Natural killer cell (primary cell): ENCODE data around the gene RPL10A. TPM values are rescaled to one million over a fixed set of nuclear protein-coding genes. Genes with fewer than 3 reads are reported as not detected.
A peak's percentile ranks its signal among the peaks of the same experiment; 100 is the strongest.

ENCODE experiments used
- ATAC-seq, 3 donors: fragments of 150-1000 bp in 2 of 3; fragments of 200-7000 bp in 1 of 3; cut with Tn5 transposase; 1 replicate in 1 of 3; 2 replicates in 2 of 3; pipeline ENCODE4 v1.10.0; 2021; ENCODE audit warnings: mild to moderate bottlenecking in 2 of 3, moderate library complexity in 2 of 3
- DNase-seq, 2 donors: peaks; one replicate each; pipeline versions ENCODE4 v3.0.0 to v3.0.0-alpha.2; 2013 to 2021; ENCODE audit warnings: mixed read lengths in 1 of 2
- H3K27ac ChIP-seq: one replicate; pipeline ENCODE4 v1.5.1; 2013; ENCODE audit warnings: mild to moderate bottlenecking, low read length
- H3K27me3 ChIP-seq: one replicate; pipeline ENCODE4 v1.6.1; 2013; ENCODE audit warnings: low read length; ENCODE audit not compliant: control insufficient read depth, insufficient read depth
- H3K36me3 ChIP-seq: one replicate; pipeline ENCODE4 v1.6.1; 2013; ENCODE audit warnings: low read length; ENCODE audit not compliant: control insufficient read depth, insufficient read depth
- H3K4me1 ChIP-seq: one replicate; pipeline ENCODE4 v1.6.1; 2013; ENCODE audit warnings: low read length; ENCODE audit not compliant: control insufficient read depth, insufficient read depth
- H3K4me3 ChIP-seq: one replicate; pipeline ENCODE4 v1.5.1; 2013; ENCODE audit warnings: low read length
- H3K9me3 ChIP-seq: one replicate; pipeline ENCODE4 v1.6.1; 2013; ENCODE audit warnings: low read length; ENCODE audit not compliant: control insufficient read depth, insufficient read depth
- H3K27ac Mint-ChIP-seq, 2 donors: one replicate each; pipeline ENCODE4 v1.8.0; 2022; ENCODE audit warnings: mild to moderate bottlenecking in 2 of 2, mixed read lengths in 2 of 2, moderate library complexity in 1 of 2
- H3K27me3 Mint-ChIP-seq, 2 donors: one replicate each; pipeline ENCODE4 v1.8.0; 2022; ENCODE audit warnings: low read depth in 2 of 2, mixed read lengths in 2 of 2
- H3K36me3 Mint-ChIP-seq: one replicate; pipeline ENCODE4 v1.8.0; 2022; ENCODE audit warnings: mixed read lengths
- H3K4me1 Mint-ChIP-seq, 2 donors: one replicate each; pipeline ENCODE4 v1.8.0; 2022; ENCODE audit warnings: mixed read lengths in 2 of 2
- H3K4me3 Mint-ChIP-seq: one replicate; pipeline ENCODE4 v1.8.0; 2022; ENCODE audit warnings: mild to moderate bottlenecking, moderate library complexity, mixed read lengths
- H3K9me3 Mint-ChIP-seq, 2 donors: one replicate each; pipeline ENCODE4 v1.8.0; 2022; ENCODE audit warnings: mixed read lengths in 2 of 2
- CTCF ChIP-seq: fragments of 200-600 bp; IDR thresholded peaks from one replicate; pipeline ENCODE4 v1.8.0; 2022; ENCODE audit warnings: antibody characterized with exemption
- WGBS: methylation state at CpG from one replicate; pipeline ENCODE4 v1.1.7; 2013; ENCODE audit warnings: missing lambda C conversion rate; ENCODE audit not compliant: insufficient coverage; 5-methylcytosine and 5-hydroxymethylcytosine counted together
- intact Hi-C: fragments of 100-400 bp; cut with micrococcal nuclease; formaldehyde crosslinking; loops from one replicate; pipeline ENCODE4 v1.14.2; 2022
- total RNA-seq, 4 donors: library from RNA; stranded (reverse); fragments of 120-200 nt in 1 of 4; gene quantifications; one replicate each; pipeline versions ENCODE4 v1.2.3 to v1.2.4, GENCODE V29; 2013 to 2022

The RPL10A gene
- total RNA-seq, 3 donors from 2014 or later (not counting 1 experiment from before 2014, with no cell fraction given) = 723 to 943 (median 942) TPM

GRCh38 chr6:35451354-35452182 lies 16.6 kb upstream of the RPL10A start:
- H3K27me3 Mint-ChIP-seq = peaks cover 0 to 2% of the 10 kb centered on the region in 2 donors
- intact Hi-C loops = loop anchor here (1.0 to 5.0 kb wide), 2 partner anchors 17 to 59 kb away; partner anchors contain the start of gene RPL10A
- Histone ChIP-seq H3K4me3 (peak overlapping the region; percentile 67), H3K4me1 (peaks cover 12% of the 10 kb centered on the region), H3K9me3 (no peaks in the 10 kb centered on the region), H3K36me3 (peaks cover 4% of the 10 kb centered on the region), H3K27me3 (no peaks in the 10 kb centered on the region), H3K27ac (peak overlapping the region; percentile 25)
- H3K27ac Mint-ChIP-seq = peak overlapping the region; percentile 35 to 83
- no peaks in the 10 kb centered on the region for H3K36me3 Mint-ChIP-seq
- ATAC-seq (peak in 2 of 3 donors; percentile 9 to 33), DNase-seq (no peak)
- peak overlapping the region; percentile 91 for H3K4me3 Mint-ChIP-seq
- no peak for TF ChIP-seq CTCF
- H3K9me3 Mint-ChIP-seq = no peaks in the 10 kb centered on the region
- 24% methylated on average over 10 of the region's 20 CpGs for whole genome bisulfite sequencing
- H3K4me1 Mint-ChIP-seq = peaks cover 23 to 34% of the 10 kb centered on the region in 2 donors

DNA sequence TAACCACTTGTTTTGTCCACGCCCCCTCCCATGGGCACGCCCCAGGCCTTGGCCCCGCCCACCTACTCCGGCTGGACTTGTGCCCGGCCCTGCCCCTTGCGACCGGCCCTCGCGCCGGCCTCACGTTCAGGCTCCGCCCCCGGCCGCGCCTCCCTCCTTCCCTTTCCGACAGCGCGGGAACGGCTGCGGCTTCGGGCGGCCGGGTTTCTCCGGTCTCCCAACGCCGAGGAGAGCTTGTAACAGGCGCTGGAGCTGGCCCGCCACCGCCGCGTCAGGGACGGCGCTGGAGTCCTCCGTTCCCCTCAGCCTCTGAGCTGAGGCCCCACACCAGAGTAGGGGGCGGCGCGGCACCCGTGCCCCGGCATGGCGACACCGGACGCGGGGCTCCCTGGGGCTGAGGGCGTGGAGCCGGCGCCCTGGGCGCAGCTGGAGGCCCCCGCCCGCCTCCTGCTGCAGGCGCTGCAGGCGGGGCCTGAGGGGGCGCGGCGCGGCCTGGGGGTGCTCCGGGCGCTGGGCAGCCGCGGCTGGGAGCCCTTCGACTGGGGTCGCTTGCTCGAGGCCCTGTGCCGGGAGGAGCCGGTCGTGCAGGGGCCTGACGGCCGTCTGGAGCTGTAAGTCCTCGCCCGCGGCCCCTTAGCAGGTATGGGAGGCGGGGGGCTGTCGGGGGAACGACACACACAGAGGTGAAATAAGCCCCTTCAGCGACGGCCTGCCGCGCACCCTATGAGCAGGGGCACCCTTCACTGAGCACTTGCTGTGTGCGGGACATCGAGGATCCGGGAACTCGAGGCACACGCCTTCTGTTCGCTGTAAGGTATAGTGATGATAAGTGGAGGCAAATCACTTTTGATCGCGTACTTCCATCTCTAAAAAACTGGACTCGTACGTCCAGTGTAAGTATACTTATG lies 15.8 kb upstream of the RPL10A start, which contains the start of gene FANCE:
Gene FANCE, plus strand, starts transcription at position 156 of the 908 bp plus-strand sequence. Its CDS starts 208 bp downstream, at position 364.
- peak; percentile 86 to 94 (median 91) for ATAC-seq
- Mint-ChIP-seq H3K27ac (peak within 1 kb of the TSS; percentile 48 to 83), H3K4me3 (peak within 1 kb of the TSS; percentile 91), H3K9me3 (no peaks in the 10 kb centered on the region), H3K36me3 (no peaks in the 10 kb centered on the region), H3K4me1 (peaks cover 23 to 34% of the 10 kb centered on the region in 2 donors), H3K27me3 (peaks cover 0 to under 1% of the 10 kb centered on the region in 2 donors)
- Histone ChIP-seq H3K4me1 (peaks cover 12% of the 10 kb centered on the region), H3K9me3 (no peaks in the 10 kb centered on the region), H3K4me3 (peak within 1 kb of the TSS; percentile 67), H3K27me3 (no peaks in the 10 kb centered on the region), H3K36me3 (peaks cover 4% of the 10 kb centered on the region), H3K27ac (peak within 1 kb of the TSS; percentile 25)
- TF ChIP-seq CTCF = no peak
- DNase-seq = peak; percentile 89 to 90
- WGBS = under 1% methylated on average over 83 of the region's 87 CpGs
- intact Hi-C loops = loop anchor here (1.0 to 5.0 kb wide), 2 partner anchors 16 to 60 kb away; partner anchors contain the start of gene RPL10A

- H3K9me3 ChIP-seq = no peaks in the 10 kb centered on the region
- no peak for TF ChIP-seq CTCF
- H3K27me3 ChIP-seq = no peaks in the 10 kb centered on the region
- WGBS = 53% methylated on average over 2 of the region's 3 CpGs
- H3K9me3 Mint-ChIP-seq = no peaks in the 10 kb centered on the region
- no peak overlapping the region for H3K27ac ChIP-seq
- no peak for DNase-seq
- no peaks in the 10 kb centered on the region for H3K36me3 Mint-ChIP-seq
- H3K27ac Mint-ChIP-seq = peak overlapping the region; percentile 24 to 48
- H3K27me3 Mint-ChIP-seq = no peaks in the 10 kb centered on the region
- peaks cover 6% of the 10 kb centered on the region for H3K36me3 ChIP-seq
- peaks cover 12% of the 10 kb centered on the region for H3K4me1 ChIP-seq
- intact Hi-C loops = loop anchor here (5.0 kb wide), 1 partner anchor 61 kb away; no protein-coding TSS in a partner anchor
- H3K4me3 ChIP-seq = no peak overlapping the region
- H3K4me3 Mint-ChIP-seq = peak overlapping the region; percentile 85
- ATAC-seq = no peak
- H3K4me1 Mint-ChIP-seq = peaks cover 23 to 34% of the 10 kb centered on the region in 2 donors
Measured at GRCh38 chr6:35453236-35453635, 15.0 kb upstream of the RPL10A start.
